GM21390 (cell line): ENCODE data around the gene MIPOL1.
"Not testable (repeated sequence)": the region's sequence is repeated elsewhere in the genome, so short reads cannot be mapped to it uniquely, and the experiment has no call there.

ENCODE experiments used
- ATAC-seq: cut with Tn5 transposase; IDR thresholded peaks from one replicate; pipeline ENCODE4 v1.9.1; 2021; ENCODE audit not compliant: unreplicated experiment

The MIPOL1 gene

GRCh38 chr14:37232907-37233481 lies 35.3 kb downstream of the MIPOL1 start:
- peak; percentile 74 for ATAC-seq

GRCh38 chr14:37234222-37234621 lies 36.5 kb downstream of the MIPOL1 start:
- ATAC-seq: no peak

- not testable (repeated sequence) for ATAC-seq
Observed at GRCh38 chr14:37236044-37236443, 38.3 kb downstream of the MIPOL1 start.

- ATAC-seq: no peak
Observed at GRCh38 chr14:37237094-37237493, 39.4 kb downstream of the MIPOL1 start.

- ATAC-seq: no peak
Observed at GRCh38 chr14:37237735-37238200, 40.0 kb downstream of the MIPOL1 start.

- no peak for ATAC-seq
Observed at GRCh38 chr14:37241198-37241597, 43.5 kb downstream of the MIPOL1 start.

- no peak for ATAC-seq
Observed at GRCh38 chr14:37246427-37246829, 48.7 kb downstream of the MIPOL1 start.

GRCh38 chr14:37247791-37248461 lies 50.2 kb downstream of the MIPOL1 start:
- ATAC-seq: no peak

GRCh38 chr14:37251775-37252174 lies 54.0 kb downstream of the MIPOL1 start:
- ATAC-seq: no peak

GRCh38 chr14:37252434-37252833 lies 54.7 kb downstream of the MIPOL1 start:
- ATAC-seq: no peak

GRCh38 chr14:37253905-37254304 lies 56.2 kb downstream of the MIPOL1 start:
- no peak for ATAC-seq

- no peak for ATAC-seq
Observed at GRCh38 chr14:37254411-37254947, 56.7 kb downstream of the MIPOL1 start.

- no peak for ATAC-seq
Observed at GRCh38 chr14:37257501-37258070, 59.8 kb downstream of the MIPOL1 start.

- ATAC-seq: no peak
Observed at GRCh38 chr14:37262649-37263048, 64.9 kb downstream of the MIPOL1 start.

GRCh38 chr14:37263656-37264236 lies 66.0 kb downstream of the MIPOL1 start:
- ATAC-seq: no peak

GRCh38 chr14:37268788-37269187 lies 71.1 kb downstream of the MIPOL1 start:
- no peak for ATAC-seq

- ATAC-seq: no peak
Observed at GRCh38 chr14:37270629-37271028, 72.9 kb downstream of the MIPOL1 start.

GRCh38 chr14:37272569-37272968 lies 74.8 kb downstream of the MIPOL1 start:
- ATAC-seq: no peak

- ATAC-seq: no peak
Observed at GRCh38 chr14:37274652-37275051, 76.9 kb downstream of the MIPOL1 start.

- no peak for ATAC-seq
Observed at GRCh38 chr14:37275963-37276362, 78.2 kb downstream of the MIPOL1 start.

- ATAC-seq: no peak
Observed at GRCh38 chr14:37278636-37279538, 81.2 kb downstream of the MIPOL1 start.
